ENCODE results near the gene FILIP1. TPM values are rescaled to one million over a fixed set of nuclear protein-coding genes. Genes with fewer than 3 reads are reported as not detected.

The FILIP1 gene
- total RNA-seq, 4 donors from 2014 or later: 6.0 to 12.3 (median 7.2) TPM

GRCh38 chr6:75268121-75268987, 225.2 kb downstream of the FILIP1 start:
- Histone ChIP-seq H3K4me3 (no peak overlapping the region), H3K4me1 (peaks cover 0 to 39% (median 21%) of the 10 kb centered on the region in 4 donors), H3K9me3 (no peaks in the 10 kb centered on the region), H3K27ac (peak overlapping the region; percentile 4 to 50 (median 34)), H3K36me3 (peaks cover 0 to 7% (median 2%) of the 10 kb centered on the region in 4 donors), H3K27me3 (no peaks in the 10 kb centered on the region)
- 61 to 71% methylated on average over 3 to 5 of the region's 5 CpGs for WGBS, 2 donors (ENCODE audit: low coverage in 1 of 2)
- DNase-seq: no peak
- no peak for TF ChIP-seq POLR2A (IDR thresholded peaks at IDR 0.05)
- no peak for TF ChIP-seq POLR2AphosphoS5 (IDR thresholded peaks at IDR 0.05)
- TF ChIP-seq EP300 (IDR thresholded peaks at IDR 0.05; ENCODE audit: low read depth): no peak
- TF ChIP-seq CTCF (IDR thresholded peaks at IDR 0.05): no peak
- intact Hi-C loops (cut with DNase I; ENCODE audit: low total_unique reads) (loop anchor here (10.0 kb wide), 1 partner anchor 256 kb away; no protein-coding TSS in a partner anchor), in situ Hi-C loops (cut with MboI; ENCODE audit: low pct_ligation_motif_present in 1 of 4, low pct_unique_long_range_greater_than_20kb in 1 of 4, low sequenced_read_pairs in 3 of 4) (loop anchor here in 1 of 4 donors (10.0 kb wide), 1 partner anchor 266 kb away; no protein-coding TSS in a partner anchor)

GRCh38 chr6:75267461-75267860, 226.1 kb downstream of the FILIP1 start:
- intact Hi-C loops (cut with DNase I; ENCODE audit: low total_unique reads) (loop anchor here (10.0 kb wide), 1 partner anchor 257 kb away; no protein-coding TSS in a partner anchor), in situ Hi-C loops (cut with MboI; ENCODE audit: low pct_ligation_motif_present in 1 of 4, low pct_unique_long_range_greater_than_20kb in 1 of 4, low sequenced_read_pairs in 3 of 4) (loop anchor here in 1 of 4 donors (10.0 kb wide), 1 partner anchor 267 kb away; no protein-coding TSS in a partner anchor)
- Histone ChIP-seq H3K36me3 (peaks cover 0 to 12% (median 3%) of the 10 kb centered on the region in 4 donors), H3K4me3 (no peak overlapping the region), H3K27ac (peak overlapping the region; percentile 4 to 50 (median 34)), H3K4me1 (peaks cover 0 to 35% (median 21%) of the 10 kb centered on the region in 4 donors), H3K9me3 (no peaks in the 10 kb centered on the region), H3K27me3 (no peaks in the 10 kb centered on the region)
- no peak for DNase-seq
- WGBS, 2 donors (ENCODE audit: low coverage in 1 of 2): 24% methylated on average over 4 of the region's 4 CpGs
- TF ChIP-seq EP300 (IDR thresholded peaks at IDR 0.05; ENCODE audit: low read depth) (no peak), POLR2AphosphoS5 (IDR thresholded peaks at IDR 0.05) (no peak), POLR2A (IDR thresholded peaks at IDR 0.05) (no peak), CTCF (IDR thresholded peaks at IDR 0.05) (no peak)

- peaks cover 0 to 31% (median 19%) of the 10 kb centered on the region in 4 donors for H3K4me1 ChIP-seq
Observed at GRCh38 chr6:75266716-75267291, 226.8 kb downstream of the FILIP1 start.

More at GRCh38 chr6:75266716-75267291, 226.8 kb downstream of the FILIP1 start:
- TF ChIP-seq POLR2A (IDR thresholded peaks at IDR 0.05) (no peak), POLR2AphosphoS5 (IDR thresholded peaks at IDR 0.05) (no peak), EP300 (IDR thresholded peaks at IDR 0.05; ENCODE audit: low read depth) (no peak), CTCF (IDR thresholded peaks at IDR 0.05) (peak; percentile 62 to 84 (median 75))
- H3K27ac ChIP-seq: no peak overlapping the region
- H3K36me3 ChIP-seq: peaks cover 0 to 12% (median 3%) of the 10 kb centered on the region in 4 donors
- intact Hi-C loops (cut with DNase I; ENCODE audit: low total_unique reads) (loop anchor here (10.0 kb wide), 1 partner anchor 258 kb away; no protein-coding TSS in a partner anchor), in situ Hi-C loops (cut with MboI; ENCODE audit: low pct_ligation_motif_present in 1 of 4, low pct_unique_long_range_greater_than_20kb in 1 of 4, low sequenced_read_pairs in 3 of 4) (loop anchor here in 1 of 4 donors (10.0 kb wide), 1 partner anchor 268 kb away; no protein-coding TSS in a partner anchor)
- H3K4me3 ChIP-seq: no peak overlapping the region
- H3K27me3 ChIP-seq: no peaks in the 10 kb centered on the region
- WGBS, 2 donors (ENCODE audit: low coverage in 1 of 2): 38 to 55% methylated on average over 2 of the region's 2 CpGs
- no peaks in the 10 kb centered on the region for H3K9me3 ChIP-seq
- DNase-seq: no peak
